Measurements from ENCODE around the gene TESK2. TPM values are rescaled to one million over a fixed set of nuclear protein-coding genes. Genes with fewer than 3 reads are reported as not detected.
"Not testable (repeated sequence)": the region's sequence is repeated elsewhere in the genome, so short reads cannot be mapped to it uniquely, and the experiment has no call there.

TESK2 gene
- polyA plus RNA-seq, 1 of the 3 experiments (the other 2 are of a cell fraction): 1.3 TPM

GRCh38 chr1:45518910-45519309, 27.9 kb upstream of the TESK2 start:
- Histone ChIP-seq H3K36me3 (replicated peaks in 1 of 2; ENCODE audit: control insufficient read depth in 1 of 2, insufficient read depth in 2 of 2, low read length in 1 of 2) (peaks cover 31 to 46% of the 10 kb centered on the region in 2 experiments), H3K4me3 (ENCODE audit: low read depth in 2 of 2, low read length in 1 of 2) (peak overlapping the region in 1 of 2 experiments; percentile 91; a peak in 1 of 4 replicates)
- TF ChIP-seq EZH2phosphoT487 (IDR thresholded peaks at IDR 0.05; ENCODE audit: borderline replicate concordance, low read depth) (no peak), TCF12 (IDR thresholded peaks at IDR 0.05) (0 out of 2 replicates have a peak, but pooled peaks have one; percentile 12), NRF1 (IDR thresholded peaks at IDR 0.05; ENCODE audit: low read depth, low read length) (no peak)

DNA sequence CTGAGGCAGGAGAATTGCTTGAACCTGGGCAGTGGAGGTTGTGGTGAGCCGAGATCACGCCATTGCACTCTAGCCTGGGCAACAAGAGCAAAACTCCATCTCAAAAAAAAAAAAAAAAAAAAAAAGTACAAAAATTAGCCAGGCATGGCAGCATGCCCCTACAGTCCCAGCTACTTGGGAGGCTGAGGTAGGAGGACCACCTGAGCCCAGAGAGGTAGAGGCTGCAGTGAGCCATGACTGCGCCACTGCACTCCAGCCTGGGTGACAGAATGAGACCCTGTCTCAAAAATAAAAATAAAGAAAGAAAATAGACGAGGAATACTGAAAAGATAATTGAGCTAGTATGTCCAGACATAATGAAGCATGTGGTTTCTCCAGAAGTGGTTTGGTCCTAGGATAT, 27.4 kb upstream of the TESK2 start:
- H3K4me3 ChIP-seq (ENCODE audit: low read depth in 2 of 2, low read length in 1 of 2): 0 out of 4 replicates have a peak overlapping the region, but pooled peaks of 1 of the 2 experiments have one; percentile 17
- peaks cover 35 to 48% of the 10 kb centered on the region in 2 experiments for H3K36me3 ChIP-seq (replicated peaks in 1 of 2; ENCODE audit: control insufficient read depth in 1 of 2, insufficient read depth in 2 of 2, low read length in 1 of 2)
- not testable (repeated sequence) for H3K9me3 ChIP-seq; H3K27me3 ChIP-seq (ENCODE audit: insufficient read depth); H2AFZ ChIP-seq (ENCODE audit: low read depth); H3K9me2 ChIP-seq; H3K9ac ChIP-seq; DNase-seq
- peaks cover 16% of the 10 kb centered on the region for H3F3A ChIP-seq (replicated peaks; ENCODE audit: insufficient read depth)
- peaks cover 6 to 15% of the 10 kb centered on the region in 2 experiments; a peak in 3 of 4 replicates for H3K4me1 ChIP-seq (ENCODE audit: control insufficient read depth in 1 of 2, insufficient read depth in 2 of 2, low read depth in 1 of 2, low read length in 1 of 2)
- H3K4me2 ChIP-seq: 0 out of 2 replicates have a peak overlapping the region, but pooled peaks have one; percentile 90
- CTCF ChIA-PET: interaction anchor here (1.2 to 3.6 kb wide), 2 partner anchors 25 to 52 kb away, joined by 3 to 18 read pairs; no protein-coding TSS in a partner anchor
- H4K20me1 ChIP-seq (ENCODE audit: insufficient read depth): peaks cover 39% of the 10 kb centered on the region
- 91% methylated on average over 4 of the region's 4 CpGs for WGBS (ENCODE audit: low lambda C conversion rate)
- POLR2A ChIA-PET: interaction anchor here (1.0 kb wide), 2 partner anchors 14 to 33 kb away, joined by 3 to 5 read pairs; partner anchors contain the start of gene AKR1A1
- peaks cover 75% of the 10 kb centered on the region for H3K79me2 ChIP-seq (ENCODE audit: insufficient read depth)
- H3K27ac ChIP-seq (ENCODE audit: low read depth in 2 of 2, low read length in 1 of 2): 0 out of 4 replicates have a peak overlapping the region, but pooled peaks of 1 of the 2 experiments have one; percentile 35

More at GRCh38 chr1:45518910-45519309, 27.9 kb upstream of the TESK2 start:
- peak overlapping the region in 1 of 2 experiments; percentile 35; a peak in 1 of 4 replicates for H3K27ac ChIP-seq (ENCODE audit: low read depth in 2 of 2, low read length in 1 of 2)
- H3K9me3 ChIP-seq: no peaks in the 10 kb centered on the region
- 0 out of 2 replicates have a peak overlapping the region, but pooled peaks have one; percentile 2 for H3K9ac ChIP-seq
- peaks cover 39% of the 10 kb centered on the region for H4K20me1 ChIP-seq (ENCODE audit: insufficient read depth)
- H3K4me1 ChIP-seq (ENCODE audit: control insufficient read depth in 1 of 2, insufficient read depth in 2 of 2, low read depth in 1 of 2, low read length in 1 of 2): peaks cover 6 to 15% of the 10 kb centered on the region in 2 experiments; a peak in 3 of 4 replicates
- ChIA-PET POLR2A (interaction anchor here (1.0 kb wide), 2 partner anchors 14 to 32 kb away, joined by 3 to 5 read pairs; partner anchors contain the start of gene AKR1A1), CTCF (interaction anchor here (1.1 to 3.6 kb wide), 3 partner anchors 9 to 51 kb away, joined by 3 to 18 read pairs (median 3); no protein-coding TSS in a partner anchor)
- H2AFZ ChIP-seq (ENCODE audit: low read depth): no peak overlapping the region
- H3K79me2 ChIP-seq (ENCODE audit: insufficient read depth): peaks cover 75% of the 10 kb centered on the region
- peak overlapping the region; percentile 90 for H3K4me2 ChIP-seq
- H3K9me2 ChIP-seq: no peaks in the 10 kb centered on the region
- peaks cover 13% of the 10 kb centered on the region for H3F3A ChIP-seq (replicated peaks; ENCODE audit: insufficient read depth)
- no peak for DNase-seq
- WGBS (ENCODE audit: low lambda C conversion rate): 48% methylated on average over 1 of the region's 1 CpG
- H3K27me3 ChIP-seq (ENCODE audit: insufficient read depth): no peaks in the 10 kb centered on the region

DNA sequence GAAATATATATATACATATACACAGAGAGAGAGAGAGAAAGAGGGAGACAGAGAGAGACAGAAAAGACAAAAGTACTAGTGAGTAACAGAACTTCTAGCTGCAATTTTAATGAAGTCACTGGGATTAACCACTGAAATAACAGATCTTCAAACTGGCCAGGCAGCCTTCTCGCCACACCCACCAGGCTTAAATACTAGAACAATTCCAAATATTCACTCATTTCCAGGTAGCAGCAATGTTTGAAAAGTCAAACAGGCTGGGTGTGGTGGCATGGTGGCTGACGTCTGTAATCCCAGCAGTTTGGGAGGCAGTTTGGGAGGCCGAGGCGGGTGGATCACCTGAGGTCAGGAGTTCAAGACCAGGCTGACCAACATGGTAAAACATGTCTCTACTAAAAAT, 25.5 kb upstream of the TESK2 start:
- DNase-seq: no peak
- Histone ChIP-seq H3K27me3 (ENCODE audit: insufficient read depth) (no peaks in the 10 kb centered on the region), H3K4me3 (ENCODE audit: low read depth in 2 of 2, low read length in 1 of 2) (no peak overlapping the region), H3F3A (replicated peaks; ENCODE audit: insufficient read depth) (peaks cover 25% of the 10 kb centered on the region), H4K20me1 (ENCODE audit: insufficient read depth) (peaks cover 42% of the 10 kb centered on the region), H3K4me2 (no peak overlapping the region), H3K27ac (ENCODE audit: low read depth in 2 of 2, low read length in 1 of 2) (no peak overlapping the region), H3K36me3 (replicated peaks in 1 of 2; ENCODE audit: control insufficient read depth in 1 of 2, insufficient read depth in 2 of 2, low read length in 1 of 2) (peaks cover 49 to 66% of the 10 kb centered on the region in 2 experiments), H3K9me2 (no peaks in the 10 kb centered on the region), H2AFZ (ENCODE audit: low read depth) (no peak overlapping the region), H3K79me2 (ENCODE audit: insufficient read depth) (peaks cover 76% of the 10 kb centered on the region), H3K9me3 (no peaks in the 10 kb centered on the region), H3K9ac (no peak overlapping the region), H3K4me1 (ENCODE audit: control insufficient read depth in 1 of 2, insufficient read depth in 2 of 2, low read depth in 1 of 2, low read length in 1 of 2) (peaks cover 2 to 9% of the 10 kb centered on the region in 2 experiments; a peak in 3 of 4 replicates)
- no peak for TF ChIP-seq TEAD4 (IDR thresholded peaks at IDR 0.05; ENCODE audit: borderline replicate concordance, insufficient read depth)
- no peak for TF ChIP-seq USF1 (IDR thresholded peaks at IDR 0.05; ENCODE audit: borderline replicate concordance, low read depth)
- POLR2A ChIA-PET: no interaction called here
- CTCF ChIA-PET: interaction anchor here (0.8 to 3.6 kb wide), 2 partner anchors 54 to 58 kb away, joined by 3 to 18 read pairs; no protein-coding TSS in a partner anchor
- WGBS (ENCODE audit: low lambda C conversion rate): 89% methylated on average over 4 of the region's 4 CpGs
